Keratinocyte (primary cell): Measurements from ENCODE around the gene VEZT. TPM values are rescaled to one million over a fixed set of nuclear protein-coding genes. Genes with fewer than 3 reads are reported as not detected.
A peak's percentile ranks its signal among the peaks of the same experiment; 100 is the strongest.

Source experiments
- DNase-seq: peaks from one replicate; pipeline ENCODE4 v3.0.0-alpha.2; 2011; ENCODE audit warnings: low read depth, missing footprints, low spot score
- FAIRE-seq: peaks from 2 replicates; lab custom pipeline; 2011; peaks lifted over from hg19 to GRCh38; lab: Jason Lieb, UNC
- H2AFZ ChIP-seq: 2 replicates; pipeline ENCODE4 v1.6.0; 2012; ENCODE audit warnings: low read length, control low read depth, inconsistent platforms; ENCODE audit not compliant: control insufficient read depth
- H3K27ac ChIP-seq: 2 replicates; pipeline ENCODE4 v1.5.1; 2011; ENCODE audit warnings: low read length; ENCODE audit not compliant: control insufficient read depth, insufficient read depth
- H3K27me3 ChIP-seq: 3 replicates; pipeline ENCODE4 v1.6.0; 2011; ENCODE audit warnings: low read length; ENCODE audit not compliant: control insufficient read depth, insufficient read depth; ENCODE audit errors: extremely low read depth
- H3K36me3 ChIP-seq, 2 experiments: 2 replicates in 1 of 2; 3 replicates in 1 of 2; pipeline ENCODE4 v1.5.1; 2011; ENCODE audit warnings: low read length in 2 of 2, mild to moderate bottlenecking in 1 of 2; ENCODE audit not compliant: control insufficient read depth in 2 of 2, insufficient read depth in 2 of 2; ENCODE audit errors: extremely low read depth in 1 of 2
- H3K4me1 ChIP-seq: 3 replicates; pipeline ENCODE4 v1.5.1; 2011; ENCODE audit warnings: low read length; ENCODE audit not compliant: control insufficient read depth, insufficient read depth; ENCODE audit errors: extremely low read depth
- H3K4me2 ChIP-seq: 3 replicates; pipeline ENCODE4 v1.6.0; 2011; ENCODE audit warnings: low read depth, low read length; ENCODE audit not compliant: control insufficient read depth, insufficient read depth; ENCODE audit errors: extremely low read depth
- H3K4me3 ChIP-seq, 3 experiments: fragments of 200-600 bp in 1 of 3; sonication (generic) in 1 of 3; 2 replicates in 2 of 3; 3 replicates in 1 of 3; pipeline ENCODE4 v1.5.1; 2011 to 2016; ENCODE audit warnings: low read length in 3 of 3, mild to moderate bottlenecking in 3 of 3, control low read depth in 2 of 3, inconsistent platforms in 1 of 3, low read depth in 1 of 3, mixed read lengths in 1 of 3, mixed run types in 1 of 3, moderate library complexity in 1 of 3; ENCODE audit not compliant: control insufficient read depth in 2 of 3, insufficient read depth in 2 of 3; ENCODE audit errors: extremely low read depth in 1 of 3
- H3K79me2 ChIP-seq: 2 replicates; pipeline ENCODE4 v1.6.0; 2012; ENCODE audit warnings: low read length; ENCODE audit not compliant: control insufficient read depth, insufficient read depth
- H3K9ac ChIP-seq: 3 replicates; pipeline ENCODE4 v1.6.0; 2011; ENCODE audit warnings: low read length; ENCODE audit not compliant: control insufficient read depth, insufficient read depth; ENCODE audit errors: extremely low read depth
- H3K9me1 ChIP-seq: 3 replicates; pipeline ENCODE4 v1.6.0; 2011; ENCODE audit warnings: low read length; ENCODE audit not compliant: control insufficient read depth, insufficient read depth; ENCODE audit errors: extremely low read depth
- H3K9me3 ChIP-seq: 2 replicates; pipeline ENCODE4 v1.5.1; 2012; ENCODE audit warnings: low read depth, low read length; ENCODE audit not compliant: control insufficient read depth
- H4K20me1 ChIP-seq: 3 replicates; pipeline ENCODE4 v1.6.0; 2011; ENCODE audit warnings: low read length; ENCODE audit not compliant: control insufficient read depth, insufficient read depth; ENCODE audit errors: extremely low read depth
- CTCF ChIP-seq, 3 experiments: IDR thresholded peaks in 1 of 3; conservative IDR thresholded peaks in 1 of 3; optimal IDR thresholded peaks in 1 of 3; 2 replicates in 2 of 3; 3 replicates in 1 of 3; pipeline versions ENCODE3 to v1.5.1; 2011; ENCODE audit warnings: low read length in 3 of 3, mild to moderate bottlenecking in 3 of 3, moderate library complexity in 2 of 3, control low read depth in 1 of 3, inconsistent platforms in 1 of 3; ENCODE audit not compliant: insufficient read depth in 2 of 3; ENCODE audit errors: extremely low read depth in 1 of 3
- EZH2 ChIP-seq: IDR thresholded peaks from one replicate; pipeline ENCODE4 v1.6.1; 2012; ENCODE audit warnings: inconsistent platforms, mild to moderate bottlenecking, low read length, moderate library complexity
- dilution Hi-C: fragments of 300-500 bp; cut with MboI; formaldehyde crosslinking; loops from one replicate; pipeline ENCODE4 v1.7.0; 2020; ENCODE audit warnings: low sequenced_read_pairs; ENCODE audit not compliant: extremely low pct_ligation_motif_present
- polyA plus RNA-seq, 5 experiments: library from polyadenylated mRNA; depleted of rRNA in 3 of 5; stranded (reverse) in 3 of 5; stranded (forward) in 1 of 5; unstranded in 1 of 5; fragments of >200 nt; gene quantifications; 1 replicate in 1 of 5; 2 replicates in 3 of 5; 3 replicates in 1 of 5; pipeline versions ENCODE4 v1.2.1 to v1.2.3, GENCODE V29; 2011 to 2012; ENCODE audit warnings: missing spikeins in 2 of 5, low read depth in 1 of 5, low replicate concordance in 1 of 5

The VEZT gene
- polyA plus RNA-seq, 1 donor (not counting 4 experiments of a cell fraction or from before 2014, with no cell fraction given), result 169 TPM

GRCh38 chr12:95187865-95188415, 29.7 kb upstream of the VEZT start:
- Histone ChIP-seq H3K9ac (no peak overlapping the region), H3K4me1 (peaks cover 6% of the 10 kb centered on the region), H3K4me3 (no peak overlapping the region), H3K9me1 (peaks cover 4% of the 10 kb centered on the region), H3K27me3 (no peaks in the 10 kb centered on the region), H3K9me3 (no peaks in the 10 kb centered on the region), H3K27ac (no peak overlapping the region), H3K79me2 (peaks cover 79% of the 10 kb centered on the region), H3K36me3 (peaks cover 10 to 12% of the 10 kb centered on the region in 2 experiments), H2AFZ (no peak overlapping the region), H3K4me2 (no peak overlapping the region), H4K20me1 (no peaks in the 10 kb centered on the region)
- DNase-seq, result no peak
- peak; percentile 17 for FAIRE-seq
- dilution Hi-C loops, result no loop called here
- TF ChIP-seq EZH2 (no peak), CTCF (optimal IDR thresholded peaks at IDR 0.05 in 1 of 3, IDR thresholded peaks at IDR 0.05 in 1 of 3, conservative IDR thresholded peaks at IDR 0.05 in 1 of 3; ENCODE audit: extremely low read depth in 1 of 3, insufficient read depth in 2 of 3, low read length in 3 of 3) (no peak)

- DNase-seq (no peak), FAIRE-seq (peak; percentile 46)
- Histone ChIP-seq H3K27ac (no peak overlapping the region), H3K36me3 (peaks cover 6 to 10% of the 10 kb centered on the region in 2 experiments), H3K4me3 (no peak overlapping the region), H3K4me2 (no peak overlapping the region), H3K27me3 (no peaks in the 10 kb centered on the region), H3K79me2 (peaks cover 85% of the 10 kb centered on the region), H4K20me1 (no peaks in the 10 kb centered on the region), H3K4me1 (no peaks in the 10 kb centered on the region), H3K9ac (no peak overlapping the region), H3K9me1 (no peaks in the 10 kb centered on the region), H3K9me3 (no peaks in the 10 kb centered on the region), H2AFZ (no peak overlapping the region)
- dilution Hi-C loops, result no loop called here
- TF ChIP-seq CTCF (optimal IDR thresholded peaks at IDR 0.05 in 1 of 3, IDR thresholded peaks at IDR 0.05 in 1 of 3, conservative IDR thresholded peaks at IDR 0.05 in 1 of 3; ENCODE audit: extremely low read depth in 1 of 3, insufficient read depth in 2 of 3, low read length in 3 of 3) (no peak), EZH2 (no peak)
Measured at GRCh38 chr12:95191060-95191696, 26.4 kb upstream of the VEZT start.
